Stimulated activated CD4-positive, alpha-beta T cell treated with anti-CD3 and anti-CD28 coated beads, Interleukin-2, amount 100 ng/mL, for 4 hours (primary cell): Measurements from ENCODE around the gene CPAMD8.

Source experiments
- DNase-seq: peaks from one replicate; pipeline ENCODE4 v3.0.0-alpha.2; 2020; ENCODE audit warnings: low read depth

The CPAMD8 gene

GRCh38 chr19:17026706-17027534 lies at the start of gene CPAMD8:
CPAMD8 (minus strand) TSS chr19:17026810; CDS start chr19:17026642, 168 bp downstream.
- DNase-seq: no peak

GRCh38 chr19:17075864-17076542 lies 49.4 kb upstream of the CPAMD8 start:
- peak; percentile 22 for DNase-seq

- DNase-seq: peak; percentile 99
Observed at GRCh38 chr19:17075035-17075863, 48.6 kb upstream of the CPAMD8 start, which contains the start of the genes HAUS8 and MYO9B. HAUS8 (minus strand) TSS chr19:17075452; CDS start chr19:17075422, 30 bp downstream. MYO9B (plus strand) TSS chr19:17075777; CDS start chr19:17101718, 25,941 bp downstream.

- DNase-seq: no peak
Observed at GRCh38 chr19:17074634-17075034, 48.0 kb upstream of the CPAMD8 start.

GRCh38 chr19:17073869-17074633 lies 47.4 kb upstream of the CPAMD8 start:
- no peak for DNase-seq

- DNase-seq: no peak
Observed at GRCh38 chr19:17070912-17071311, 44.3 kb upstream of the CPAMD8 start.

GRCh38 chr19:17070421-17070820 lies 43.8 kb upstream of the CPAMD8 start:
- DNase-seq: no peak

- DNase-seq: no peak
Observed at GRCh38 chr19:17069193-17069592, 42.6 kb upstream of the CPAMD8 start.

GRCh38 chr19:17063428-17063827 lies 36.8 kb upstream of the CPAMD8 start:
- DNase-seq: no peak

- DNase-seq: no peak
Observed at GRCh38 chr19:17061691-17062090, 35.1 kb upstream of the CPAMD8 start.

GRCh38 chr19:17061205-17061604 lies 34.6 kb upstream of the CPAMD8 start:
- DNase-seq: no peak

- no peak for DNase-seq
Observed at GRCh38 chr19:17060802-17061201, 34.2 kb upstream of the CPAMD8 start.

GRCh38 chr19:17058236-17058635 lies 31.6 kb upstream of the CPAMD8 start:
- DNase-seq: no peak

- DNase-seq: no peak
Observed at GRCh38 chr19:17055636-17056035, 29.0 kb upstream of the CPAMD8 start.

GRCh38 chr19:17054746-17055145 lies 28.1 kb upstream of the CPAMD8 start:
- no peak for DNase-seq

- no peak for DNase-seq
Observed at GRCh38 chr19:17052439-17052838, 25.8 kb upstream of the CPAMD8 start.

- DNase-seq: no peak
Observed at GRCh38 chr19:17049711-17050280, 23.2 kb upstream of the CPAMD8 start.

GRCh38 chr19:17048885-17049453 lies 22.4 kb upstream of the CPAMD8 start:
- no peak for DNase-seq

- no peak for DNase-seq
Observed at GRCh38 chr19:17045907-17046502, 19.4 kb upstream of the CPAMD8 start.

GRCh38 chr19:17043744-17044143 lies 17.1 kb upstream of the CPAMD8 start:
- DNase-seq: no peak
